Trophoblast cell (in vitro differentiated cells and primary cell): Measurements from ENCODE around the gene GTF3C5.

Source experiments
- DNase-seq, 2 donors: peaks; one replicate each; pipeline ENCODE4 v3.0.0-alpha.2; 2016
- H2AFZ ChIP-seq: 2 replicates; pipeline ENCODE4 v1.6.1; 2013; ENCODE audit warnings: low read length, moderate library complexity, mild to moderate bottlenecking; ENCODE audit not compliant: insufficient read depth, poor library complexity
- H2AK5ac ChIP-seq: 2 replicates; pipeline ENCODE4 v1.6.1; 2013; ENCODE audit warnings: mild to moderate bottlenecking, low read length
- H2BK120ac ChIP-seq: 2 replicates; pipeline ENCODE4 v1.6.1; 2013; ENCODE audit warnings: low read length, mild to moderate bottlenecking, moderate library complexity; ENCODE audit not compliant: insufficient read depth, poor library complexity
- H2BK12ac ChIP-seq: 2 replicates; pipeline ENCODE4 v1.6.1; 2013; ENCODE audit warnings: mild to moderate bottlenecking, low read length, moderate library complexity
- H2BK5ac ChIP-seq: 2 replicates; pipeline ENCODE4 v1.6.1; 2013; ENCODE audit warnings: low read length, low read depth, moderate library complexity, mild to moderate bottlenecking; ENCODE audit not compliant: poor library complexity
- H3K14ac ChIP-seq: 2 replicates; pipeline ENCODE4 v1.6.1; 2013; ENCODE audit warnings: mild to moderate bottlenecking, low read length
- H3K18ac ChIP-seq: 2 replicates; pipeline ENCODE4 v1.6.1; 2013; ENCODE audit warnings: mild to moderate bottlenecking, low read length
- H3K23ac ChIP-seq: 2 replicates; pipeline ENCODE4 v1.6.1; 2013; ENCODE audit warnings: low read length
- H3K27ac ChIP-seq: 2 replicates; pipeline ENCODE4 v1.5.1; 2013; ENCODE audit warnings: low read depth, mild to moderate bottlenecking, inconsistent platforms, low read length, moderate library complexity
- H3K27me3 ChIP-seq: 2 replicates; pipeline ENCODE4 v1.6.1; 2013; ENCODE audit warnings: inconsistent platforms, mild to moderate bottlenecking, low read length, moderate library complexity; ENCODE audit not compliant: insufficient read depth
- H3K36me3 ChIP-seq, 2 experiments: 1 replicate in 1 of 2; 2 replicates in 1 of 2; pipeline ENCODE4 v1.6.1; 2013; ENCODE audit warnings: low read length in 2 of 2, mild to moderate bottlenecking in 2 of 2, moderate library complexity in 1 of 2; ENCODE audit not compliant: insufficient read depth in 2 of 2, control insufficient read depth in 1 of 2
- H3K4ac ChIP-seq: 2 replicates; pipeline ENCODE4 v1.6.1; 2013; ENCODE audit warnings: low read depth, mild to moderate bottlenecking, low read length, moderate library complexity
- H3K4me1 ChIP-seq, 2 experiments: 1 replicate in 1 of 2; 2 replicates in 1 of 2; pipeline ENCODE4 v1.6.1; 2013; ENCODE audit warnings: low read length in 2 of 2, mild to moderate bottlenecking in 2 of 2, moderate library complexity in 1 of 2; ENCODE audit not compliant: insufficient read depth in 2 of 2, control insufficient read depth in 1 of 2
- H3K4me2 ChIP-seq: 2 replicates; pipeline ENCODE4 v1.6.1; 2013; ENCODE audit warnings: inconsistent platforms, mild to moderate bottlenecking, low read length, moderate library complexity
- H3K4me3 ChIP-seq: 2 replicates; pipeline ENCODE4 v1.5.1; 2013; ENCODE audit warnings: mild to moderate bottlenecking, low read depth, low read length, inconsistent platforms
- H3K79me1 ChIP-seq: one replicate; pipeline ENCODE4 v1.6.1; 2013; ENCODE audit warnings: low read length
- H3K79me2 ChIP-seq: 2 replicates; pipeline ENCODE4 v1.6.1; 2013; ENCODE audit warnings: low read length, mild to moderate bottlenecking; ENCODE audit not compliant: control insufficient read depth, insufficient read depth, poor library complexity
- H3K9ac ChIP-seq: 2 replicates; pipeline ENCODE4 v1.6.1; 2013; ENCODE audit warnings: mild to moderate bottlenecking, low read length
- H3K9me3 ChIP-seq: 2 replicates; pipeline ENCODE4 v1.6.1; 2013; ENCODE audit warnings: low read depth, mild to moderate bottlenecking, control low read depth, inconsistent platforms, low read length; ENCODE audit not compliant: insufficient read depth
- H4K12ac ChIP-seq: 2 replicates; pipeline ENCODE4 v1.6.1; 2013; ENCODE audit warnings: low read depth, mild to moderate bottlenecking, low read length, moderate library complexity
- H4K8ac ChIP-seq: 2 replicates; pipeline ENCODE4 v1.6.1; 2013; ENCODE audit warnings: low read depth, mild to moderate bottlenecking, low read length, moderate library complexity
- H4K91ac ChIP-seq: one replicate; pipeline ENCODE4 v1.6.1; 2013; ENCODE audit warnings: low read depth, mild to moderate bottlenecking, low read length, moderate library complexity
- WGBS: extraction: QIAGEN DNeasy Blood & Tissue Kit; methylation state at CpG from one replicate; pipeline ENCODE4 v1.1.7; 2013; ENCODE audit warnings: missing lambda C conversion rate; ENCODE audit not compliant: insufficient read length, insufficient coverage; ENCODE audit errors: extremely low coverage; 5-methylcytosine and 5-hydroxymethylcytosine counted together

The GTF3C5 gene

GRCh38 chr9:133009906-133010582 lies 20.8 kb upstream of the GTF3C5 start:
- H3K4me2 ChIP-seq = no peak overlapping the region
- no peak for DNase-seq
- no peak overlapping the region for H2AFZ ChIP-seq
- no peaks in the 10 kb centered on the region for H3K36me3 ChIP-seq
- H4K91ac ChIP-seq = no peak overlapping the region
- H3K4me3 ChIP-seq = no peak overlapping the region
- no peak overlapping the region for H3K27ac ChIP-seq
- H2BK120ac ChIP-seq = no peak overlapping the region
- no peak overlapping the region for H2BK12ac ChIP-seq
- H3K4ac ChIP-seq = no peak overlapping the region
- H3K14ac ChIP-seq = no peak overlapping the region
- no peak overlapping the region for H4K8ac ChIP-seq
- no peaks in the 10 kb centered on the region for H3K79me1 ChIP-seq
- peaks cover 13% of the 10 kb centered on the region for H3K9me3 ChIP-seq
- no peak overlapping the region for H4K12ac ChIP-seq
- no peak overlapping the region for H3K18ac ChIP-seq
- H2AK5ac ChIP-seq = no peak overlapping the region
- H3K23ac ChIP-seq = no peak overlapping the region
- no peaks in the 10 kb centered on the region for H3K79me2 ChIP-seq
- WGBS = no CpG with 5 or more reads among the region's 5 CpGs
- no peaks in the 10 kb centered on the region for H3K27me3 ChIP-seq
- H2BK5ac ChIP-seq = no peak overlapping the region
- no peak overlapping the region for H3K9ac ChIP-seq
- no peaks in the 10 kb centered on the region for H3K4me1 ChIP-seq

GRCh38 chr9:133014696-133015095 lies 16.1 kb upstream of the GTF3C5 start:
- no peak overlapping the region for H2AK5ac ChIP-seq
- no peak overlapping the region for H3K18ac ChIP-seq
- H3K4ac ChIP-seq = no peak overlapping the region
- no peak overlapping the region for H3K27ac ChIP-seq
- H3K36me3 ChIP-seq = no peaks in the 10 kb centered on the region
- no peak overlapping the region for H4K8ac ChIP-seq
- no peak overlapping the region for H3K14ac ChIP-seq
- H3K79me2 ChIP-seq = no peaks in the 10 kb centered on the region
- no peaks in the 10 kb centered on the region for H3K27me3 ChIP-seq
- H3K4me2 ChIP-seq = no peak overlapping the region
- peaks cover 1% of the 10 kb centered on the region for H3K9me3 ChIP-seq
- no CpG with 5 or more reads among the region's 5 CpGs for WGBS
- H2AFZ ChIP-seq = no peak overlapping the region
- H3K79me1 ChIP-seq = no peaks in the 10 kb centered on the region
- no peak overlapping the region for H2BK5ac ChIP-seq
- DNase-seq = no peak
- H2BK12ac ChIP-seq = no peak overlapping the region
- no peak overlapping the region for H3K9ac ChIP-seq
- H3K4me3 ChIP-seq = no peak overlapping the region
- no peak overlapping the region for H3K23ac ChIP-seq
- no peak overlapping the region for H4K91ac ChIP-seq
- no peak overlapping the region for H4K12ac ChIP-seq
- H2BK120ac ChIP-seq = no peak overlapping the region
- H3K4me1 ChIP-seq = no peaks in the 10 kb centered on the region

DNA sequence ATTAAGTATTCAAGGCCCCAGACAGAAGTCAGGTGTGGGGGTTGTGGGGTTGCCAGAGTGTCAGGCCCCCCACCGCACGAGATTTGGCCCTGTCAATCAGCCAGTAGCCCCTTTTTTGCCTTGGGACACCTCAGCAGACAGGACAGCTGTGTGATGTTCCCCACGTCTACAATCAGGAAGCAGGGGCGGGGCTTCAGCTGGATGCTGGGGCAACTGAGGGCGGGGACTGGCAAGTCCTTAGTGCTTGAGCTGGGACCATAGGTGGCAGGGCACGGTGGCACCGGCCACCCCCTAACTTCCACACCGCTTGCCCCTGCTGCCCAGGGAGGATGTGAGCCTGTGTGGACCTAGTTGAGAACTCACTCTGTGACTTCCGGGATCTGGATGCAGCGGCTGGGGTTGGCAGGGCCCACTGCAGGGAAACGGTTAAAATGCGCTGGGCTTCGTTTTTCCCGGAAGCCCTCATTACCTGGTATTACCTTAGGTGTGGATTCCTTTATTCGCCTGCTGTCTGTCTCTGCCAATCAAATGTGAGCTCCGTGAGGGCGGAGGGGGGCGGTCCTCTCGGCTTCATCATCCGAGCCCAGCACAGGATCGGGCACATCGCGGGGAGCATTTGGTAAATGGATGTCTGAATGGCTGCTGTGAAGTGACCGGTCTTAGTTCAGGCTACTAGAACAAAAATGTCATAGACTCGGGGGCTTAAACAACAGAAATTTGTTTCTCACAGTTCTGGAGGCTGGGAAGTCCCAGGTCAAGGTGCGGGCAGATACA lies 7.5 kb upstream of the GTF3C5 start:
- Histone ChIP-seq H2AFZ (no peak overlapping the region), H3K9ac (no peak overlapping the region), H4K12ac (no peak overlapping the region), H3K79me2 (no peaks in the 10 kb centered on the region), H3K23ac (no peak overlapping the region), H2AK5ac (no peak overlapping the region), H2BK120ac (no peak overlapping the region), H3K18ac (no peak overlapping the region), H3K27ac (no peak overlapping the region), H3K4me3 (no peak overlapping the region), H3K4me2 (no peak overlapping the region), H3K4me1 (no peaks in the 10 kb centered on the region), H2BK12ac (no peak overlapping the region), H2BK5ac (no peak overlapping the region), H3K9me3 (no peaks in the 10 kb centered on the region), H3K79me1 (no peaks in the 10 kb centered on the region), H4K91ac (no peak overlapping the region), H3K4ac (no peak overlapping the region), H3K27me3 (no peaks in the 10 kb centered on the region), H3K36me3 (no peaks in the 10 kb centered on the region), H3K14ac (no peak overlapping the region), H4K8ac (no peak overlapping the region)
- no CpG with 5 or more reads among the region's 26 CpGs for WGBS
- DNase-seq = peak in 1 of 2 donors; percentile 36

DNA sequence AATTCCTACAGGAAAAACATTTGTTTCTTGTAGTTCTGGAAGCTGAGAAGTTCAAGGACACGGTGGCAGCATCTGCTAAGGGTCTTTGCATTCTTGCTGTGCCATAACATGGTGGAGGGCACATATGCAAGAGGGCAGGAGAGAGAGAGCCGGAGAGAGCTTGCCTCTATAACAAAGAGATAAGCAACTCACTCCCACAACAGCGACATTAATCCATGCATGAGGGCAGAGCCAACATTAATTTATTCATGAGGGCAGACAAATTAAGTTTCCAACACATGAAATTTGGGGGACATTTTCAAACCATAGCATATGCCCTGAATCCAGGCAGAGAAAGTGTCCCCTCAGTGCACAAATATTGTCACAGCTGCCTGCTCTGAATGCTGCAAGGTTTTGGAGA lies 4.4 kb upstream of the GTF3C5 start:
- Histone ChIP-seq H3K79me1 (peaks cover 10% of the 10 kb centered on the region), H3K9ac (no peak overlapping the region), H3K18ac (no peak overlapping the region), H2AFZ (no peak overlapping the region), H3K27ac (no peak overlapping the region), H2BK5ac (no peak overlapping the region), H3K36me3 (no peaks in the 10 kb centered on the region), H3K4me1 (peaks cover 3 to 5% of the 10 kb centered on the region in 2 experiments), H3K23ac (no peak overlapping the region), H2AK5ac (no peak overlapping the region), H3K4me2 (no peak overlapping the region), H3K4ac (no peak overlapping the region), H2BK120ac (no peak overlapping the region), H4K8ac (no peak overlapping the region), H3K79me2 (peaks cover 9% of the 10 kb centered on the region), H4K91ac (no peak overlapping the region), H3K4me3 (no peak overlapping the region), H3K14ac (no peak overlapping the region), H2BK12ac (no peak overlapping the region), H3K27me3 (no peaks in the 10 kb centered on the region), H3K9me3 (no peaks in the 10 kb centered on the region), H4K12ac (no peak overlapping the region)
- DNase-seq = no peak
- no CpG with 5 or more reads among the region's 3 CpGs for WGBS
